Measurements from ENCODE around the gene CNR2.

- TF ChIP-seq CTCF (IDR thresholded peaks at IDR 0.05; ENCODE audit: low read length) (no peak), EZH2 (optimal IDR thresholded peaks at IDR 0.05; ENCODE audit: low read depth, low read length) (no peak), EZH2phosphoT487 (IDR thresholded peaks at IDR 0.05; ENCODE audit: low read length) (no peak)
Measured at GRCh38 chr1:23914921-23915320, 1.8 kb upstream of the CNR2 start.
